PC-3 (cell line): ENCODE data around the gene ADIG.

Experiments
- EZH2 ChIP-seq: fragments of 300-600 bp; sonication (generic); IDR thresholded peaks from one replicate; pipeline ENCODE4 v1.6.1; 2017; ENCODE audit warnings: antibody characterized with exemption, mild to moderate bottlenecking, low read length; ENCODE audit not compliant: unreplicated experiment
- EZH2phosphoT487 ChIP-seq: fragments of 300-600 bp; sonication (generic); IDR thresholded peaks from 2 replicates; pipeline ENCODE4 v1.6.1; 2018; ENCODE audit warnings: mild to moderate bottlenecking, antibody characterized with exemption, low read length, borderline replicate concordance
- TF ChIP-seq, protein P1 (sequence below): fragments of 300-600 bp; sonication (generic); conservative IDR thresholded peaks from 2 replicates; pipeline ENCODE4 v1.5.1; 2017; ENCODE audit warnings: antibody characterized with exemption, low read depth, mild to moderate bottlenecking, low read length

- TF ChIP-seq EZH2phosphoT487 (no peak), EZH2 (no peak)
- TF ChIP-seq, protein P1, sequence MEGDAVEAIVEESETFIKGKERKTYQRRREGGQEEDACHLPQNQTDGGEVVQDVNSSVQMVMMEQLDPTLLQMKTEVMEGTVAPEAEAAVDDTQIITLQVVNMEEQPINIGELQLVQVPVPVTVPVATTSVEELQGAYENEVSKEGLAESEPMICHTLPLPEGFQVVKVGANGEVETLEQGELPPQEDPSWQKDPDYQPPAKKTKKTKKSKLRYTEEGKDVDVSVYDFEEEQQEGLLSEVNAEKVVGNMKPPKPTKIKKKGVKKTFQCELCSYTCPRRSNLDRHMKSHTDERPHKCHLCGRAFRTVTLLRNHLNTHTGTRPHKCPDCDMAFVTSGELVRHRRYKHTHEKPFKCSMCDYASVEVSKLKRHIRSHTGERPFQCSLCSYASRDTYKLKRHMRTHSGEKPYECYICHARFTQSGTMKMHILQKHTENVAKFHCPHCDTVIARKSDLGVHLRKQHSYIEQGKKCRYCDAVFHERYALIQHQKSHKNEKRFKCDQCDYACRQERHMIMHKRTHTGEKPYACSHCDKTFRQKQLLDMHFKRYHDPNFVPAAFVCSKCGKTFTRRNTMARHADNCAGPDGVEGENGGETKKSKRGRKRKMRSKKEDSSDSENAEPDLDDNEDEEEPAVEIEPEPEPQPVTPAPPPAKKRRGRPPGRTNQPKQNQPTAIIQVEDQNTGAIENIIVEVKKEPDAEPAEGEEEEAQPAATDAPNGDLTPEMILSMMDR, result no peak
Measured at GRCh38 chr20:38559764-38560163, 21.2 kb upstream of the ADIG start.
